ENCODE measurements around the gene CNOT6L. TPM values are rescaled to one million over a fixed set of nuclear protein-coding genes. Genes with fewer than 3 reads are reported as not detected.

Gene CNOT6L
- total RNA-seq, 1 donor from 2014 or later: 15.8 TPM

DNA sequence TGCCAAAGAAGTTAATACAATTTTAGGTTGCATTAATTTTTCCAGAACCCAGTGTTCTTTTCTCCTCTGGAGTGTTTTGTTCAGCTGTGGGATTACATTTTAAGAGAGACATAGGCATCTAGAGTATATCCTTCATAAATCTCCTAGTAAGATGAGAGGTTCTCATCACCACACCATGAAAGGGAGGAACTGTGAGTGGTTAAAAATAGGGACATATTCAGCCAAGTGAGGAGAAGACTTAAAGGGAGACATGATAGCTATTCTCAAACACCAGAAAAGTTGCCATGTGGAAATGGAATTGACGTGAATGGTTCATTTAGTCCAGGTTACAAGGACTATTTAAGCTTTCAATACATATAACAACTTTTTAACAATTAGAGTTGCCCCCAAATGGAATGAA, 37.0 kb upstream of the CNOT6L start:
- no peak for TF ChIP-seq CTCF (IDR thresholded peaks at IDR 0.05; ENCODE audit: insufficient read depth, low read length, poor library complexity, severe bottlenecking)
- no peak for DNase-seq (ENCODE audit: low read depth)
- Histone ChIP-seq H3K4me3 (ENCODE audit: low read depth, low read length) (no peak overlapping the region), H3K36me3 (ENCODE audit: control insufficient read depth, insufficient read depth, low read length) (no peaks in the 10 kb centered on the region), H3K27me3 (ENCODE audit: control insufficient read depth, insufficient read depth, low read length) (no peaks in the 10 kb centered on the region)

- no peak overlapping the region for H3K4me3 ChIP-seq (ENCODE audit: low read depth, low read length)
- no peak for DNase-seq (ENCODE audit: low read depth)
- TF ChIP-seq CTCF (IDR thresholded peaks at IDR 0.05; ENCODE audit: insufficient read depth, low read length, poor library complexity, severe bottlenecking): no peak
- H3K27me3 ChIP-seq (ENCODE audit: control insufficient read depth, insufficient read depth, low read length): no peaks in the 10 kb centered on the region
- H3K36me3 ChIP-seq (ENCODE audit: control insufficient read depth, insufficient read depth, low read length): no peaks in the 10 kb centered on the region
These were observed 35.4 kb upstream of the CNOT6L start for GRCh38 chr4:77854431-77855111.

DNA sequence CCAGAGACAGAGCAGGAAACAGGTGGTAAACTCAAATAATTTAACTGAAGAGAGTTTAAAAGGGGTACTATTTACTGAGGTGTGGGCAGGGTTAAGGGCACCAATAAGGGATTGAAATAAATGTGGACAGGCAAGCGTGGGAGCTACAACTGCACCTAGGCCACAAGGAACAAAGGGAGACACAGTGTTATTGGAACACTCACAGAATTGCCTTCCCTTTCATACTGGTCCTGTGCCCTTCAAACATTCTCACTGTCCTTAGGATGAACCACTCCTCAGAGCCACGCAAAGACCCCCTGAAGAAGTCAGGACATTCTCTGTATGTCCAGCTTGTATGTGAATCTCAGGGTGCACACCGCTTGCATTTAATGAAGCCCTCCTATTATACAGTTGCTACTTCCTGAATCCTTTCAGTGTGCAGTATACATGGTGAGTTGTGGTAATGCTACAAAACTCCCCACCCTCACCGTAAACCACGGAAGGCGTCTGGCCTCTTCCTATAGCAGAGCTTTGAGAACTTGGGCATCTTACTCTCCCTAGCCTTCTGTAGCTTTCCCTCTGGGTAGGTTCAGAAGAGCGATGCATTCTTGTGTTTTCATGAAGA, 33.8 kb upstream of the CNOT6L start:
- H3K36me3 ChIP-seq (ENCODE audit: control insufficient read depth, insufficient read depth, low read length): no peaks in the 10 kb centered on the region
- H3K27me3 ChIP-seq (ENCODE audit: control insufficient read depth, insufficient read depth, low read length): no peaks in the 10 kb centered on the region
- H3K4me3 ChIP-seq (ENCODE audit: low read depth, low read length): no peak overlapping the region
- TF ChIP-seq CTCF (IDR thresholded peaks at IDR 0.05; ENCODE audit: insufficient read depth, low read length, poor library complexity, severe bottlenecking): no peak
- no peak for DNase-seq (ENCODE audit: low read depth)

- TF ChIP-seq CTCF (IDR thresholded peaks at IDR 0.05; ENCODE audit: insufficient read depth, low read length, poor library complexity, severe bottlenecking): no peak
- no peak for DNase-seq (ENCODE audit: low read depth)
- Histone ChIP-seq H3K36me3 (ENCODE audit: control insufficient read depth, insufficient read depth, low read length) (no peaks in the 10 kb centered on the region), H3K27me3 (ENCODE audit: control insufficient read depth, insufficient read depth, low read length) (no peaks in the 10 kb centered on the region), H3K4me3 (ENCODE audit: low read depth, low read length) (no peak overlapping the region)
These were observed 30.3 kb upstream of the CNOT6L start for GRCh38 chr4:77849278-77849965.

DNA sequence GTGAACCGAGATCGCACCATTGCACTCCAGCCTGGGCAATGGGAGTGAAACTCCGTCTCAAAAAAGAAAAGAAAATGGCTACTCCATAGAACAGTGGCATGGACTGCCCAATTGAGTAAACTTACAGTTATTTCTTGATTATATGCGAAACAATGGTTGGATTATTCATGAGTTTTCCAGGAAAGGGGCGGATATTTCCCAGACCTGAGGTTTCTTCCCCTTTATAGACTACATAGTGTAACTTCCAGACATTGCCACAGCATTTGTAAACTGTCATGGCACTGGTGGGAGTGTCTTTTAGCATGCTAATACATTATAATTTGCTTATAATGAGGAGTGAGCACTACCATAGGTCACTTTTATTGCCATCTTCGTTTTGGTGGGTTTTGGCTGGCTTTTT, 29.3 kb upstream of the CNOT6L start:
- no peak for DNase-seq (ENCODE audit: low read depth)

More for the DNA sequence above, 29.3 kb upstream of the CNOT6L start:
- TF ChIP-seq CTCF (IDR thresholded peaks at IDR 0.05; ENCODE audit: insufficient read depth, low read length, poor library complexity, severe bottlenecking): no peak
- no peaks in the 10 kb centered on the region for H3K27me3 ChIP-seq (ENCODE audit: control insufficient read depth, insufficient read depth, low read length)
- no peak overlapping the region for H3K4me3 ChIP-seq (ENCODE audit: low read depth, low read length)
- H3K36me3 ChIP-seq (ENCODE audit: control insufficient read depth, insufficient read depth, low read length): no peaks in the 10 kb centered on the region
